GM12878 (cell line): Measurements from ENCODE around the gene NR1H4. TPM values are rescaled to one million over a fixed set of nuclear protein-coding genes. Genes with fewer than 3 reads are reported as not detected.

Experiments used
- ATAC-seq: fragments of 200-7000 bp; cut with Tn5 transposase; 3 replicates; pipeline ENCODE4 v1.9.1; 2020; ENCODE audit warnings: mild to moderate bottlenecking, moderate library complexity
- BruUV-seq: library from RNA; stranded (reverse); fragments of 400-500 nt; replicated peaks from 2 replicates; lab custom pipeline; 2021; lab: Mats Ljungman, UMichigan
- CTCF ChIA-PET: fragments of 300-600 bp; sonication (Branson Sonifier 250); formaldehyde crosslinking; extraction: SDS; loops from one replicate; lab custom pipeline; 2021; ENCODE audit warnings: inconsistent platforms; lab: Yijun Ruan, JAX
- POLR2A ChIA-PET: fragments of 350-600 bp; formaldehyde crosslinking; extraction: SDS; loops from one replicate; lab custom pipeline; 2021; ENCODE audit warnings: inconsistent platforms; lab: Charles Lee
- RAD21 ChIA-PET: fragments of 300-600 bp; sonication (Branson Sonifier 250); formaldehyde crosslinking; loops from one replicate; lab custom pipeline; 2023; ENCODE audit warnings: antibody characterized with exemption; ENCODE audit not compliant: unreplicated experiment; lab: Charles Lee
- SMC1A ChIA-PET: fragments of 300-600 bp; sonication (Branson Sonifier 250); formaldehyde crosslinking; loops from one replicate; lab custom pipeline; 2023; ENCODE audit not compliant: unreplicated experiment, uncharacterized antibody; lab: Charles Lee
- DNase-seq: peaks from one replicate; pipeline ENCODE4 v3.0.0-alpha.2; 2011; ENCODE audit warnings: low read depth, low spot score
- FAIRE-seq: peaks from 3 replicates; lab custom pipeline; 2011; peaks lifted over from hg19 to GRCh38; lab: Jason Lieb, UNC
- H2AFZ ChIP-seq: 2 replicates; pipeline ENCODE4 v1.6.0; 2011; ENCODE audit warnings: low read depth, low read length, control low read depth; ENCODE audit not compliant: control insufficient read depth
- H3K27ac ChIP-seq: 2 replicates; pipeline ENCODE4 v1.5.1; 2011; ENCODE audit warnings: control low read depth; ENCODE audit not compliant: control insufficient read depth, insufficient read depth
- H3K27me3 ChIP-seq, 2 experiments: replicated peaks in 1 of 2; 2 replicates each; pipeline versions ENCODE4 v1.6.0 to v1.6.1; 2011; ENCODE audit warnings: low read length in 1 of 2; ENCODE audit not compliant: control insufficient read depth in 2 of 2, insufficient read depth in 2 of 2
- H3K36me3 ChIP-seq, 2 experiments: 2 replicates each; pipeline ENCODE4 v1.5.1; 2011; ENCODE audit warnings: low read length in 1 of 2; ENCODE audit not compliant: control insufficient read depth in 2 of 2, insufficient read depth in 2 of 2
- H3K4me1 ChIP-seq: 2 replicates; pipeline ENCODE4 v1.6.1; 2011; ENCODE audit warnings: mild to moderate bottlenecking, low read length, moderate library complexity, mixed read lengths; ENCODE audit not compliant: control insufficient read depth, insufficient read depth
- H3K4me2 ChIP-seq: 2 replicates; pipeline ENCODE4 v1.6.0; 2011; ENCODE audit warnings: control low read depth; ENCODE audit not compliant: control insufficient read depth, insufficient read depth
- H3K4me3 ChIP-seq: fragments of 200-600 bp; sonication (generic); 2 replicates; pipeline ENCODE4 v1.5.1; 2016
- H3K79me2 ChIP-seq: 2 replicates; pipeline ENCODE4 v1.6.0; 2011; ENCODE audit warnings: low read length; ENCODE audit not compliant: control insufficient read depth, insufficient read depth
- H3K9ac ChIP-seq: 2 replicates; pipeline ENCODE4 v1.8.0; 2011; ENCODE audit warnings: low read length, control low read depth, mixed read lengths; ENCODE audit not compliant: control insufficient read depth, insufficient read depth
- H3K9me3 ChIP-seq: replicated peaks from 3 replicates; pipeline ENCODE4 v1.5.1; 2011; ENCODE audit warnings: mild to moderate bottlenecking, low read length; ENCODE audit not compliant: control insufficient read depth, insufficient read depth
- H4K20me1 ChIP-seq: 2 replicates; pipeline ENCODE4 v1.6.0; 2011; ENCODE audit not compliant: control insufficient read depth, insufficient read depth
- ATF7 ChIP-seq: fragments of 450-650 bp; IDR thresholded peaks from 2 replicates; pipeline ENCODE4 v1.6.1; 2016; ENCODE audit warnings: low read depth, mild to moderate bottlenecking
- BCL11A ChIP-seq: IDR thresholded peaks from 2 replicates; pipeline ENCODE4 v1.6.1; 2011; ENCODE audit warnings: low read depth, low read length
- CBX3 ChIP-seq: fragments of 200-600 bp; sonication (generic); IDR thresholded peaks from 2 replicates; pipeline ENCODE4 v1.6.1; 2016; ENCODE audit warnings: low read depth, borderline replicate concordance
- CEBPB ChIP-seq, 2 experiments: fragments of 150-350 bp in 1 of 2; IDR thresholded peaks; 2 replicates each; pipeline ENCODE4 v1.6.1; 2012 to 2014; ENCODE audit warnings: low read depth in 2 of 2, low read length in 2 of 2, borderline replicate concordance in 1 of 2, inconsistent platforms in 1 of 2
- GABPA ChIP-seq: IDR thresholded peaks from 2 replicates; pipeline ENCODE4 v1.6.1; 2014; ENCODE audit warnings: antibody characterized with exemption, low read depth, mild to moderate bottlenecking, inconsistent platforms
- MXI1 ChIP-seq: fragments of 150-350 bp; IDR thresholded peaks from 2 replicates; pipeline ENCODE4 v1.6.1; 2011; ENCODE audit warnings: low read depth, mild to moderate bottlenecking, inconsistent platforms, low read length, improper control_type of control experiment
- PAX8 ChIP-seq: fragments of 450-650 bp; IDR thresholded peaks from 2 replicates; pipeline ENCODE4 v1.6.1; 2017; ENCODE audit warnings: mild to moderate bottlenecking, moderate library complexity
- RCOR1 ChIP-seq: conservative IDR thresholded peaks from 2 replicates; pipeline ENCODE4 v1.6.1; 2012; ENCODE audit warnings: low read depth, low read length, improper control_type of control experiment
- RFX5 ChIP-seq: IDR thresholded peaks from 2 replicates; pipeline ENCODE4 v1.6.1; 2011; ENCODE audit warnings: low read depth, low read length, improper control_type of control experiment
- SMAD1 ChIP-seq: fragments of 450-650 bp; IDR thresholded peaks from 2 replicates; pipeline ENCODE4 v1.6.1; 2018; ENCODE audit warnings: mild to moderate bottlenecking, low read depth; ENCODE audit not compliant: partially characterized antibody
- SREBF2 ChIP-seq: IDR thresholded peaks from 2 replicates; pipeline ENCODE4 v1.6.1; 2012; ENCODE audit warnings: mild to moderate bottlenecking, low read length
- WRNIP1 ChIP-seq: IDR thresholded peaks from 2 replicates; pipeline ENCODE4 v1.6.1; 2011; ENCODE audit warnings: low read depth, low read length, improper control_type of control experiment, borderline replicate concordance
- ZBTB4 ChIP-seq: fragments of 450-650 bp; formaldehyde crosslinking; IDR thresholded peaks from 2 replicates; pipeline ENCODE4 v1.4.0; 2022; ENCODE audit warnings: mild to moderate bottlenecking, moderate library complexity
- ZNF274 ChIP-seq: IDR thresholded peaks from one replicate; pipeline ENCODE4 v1.8.0; 2011; ENCODE audit not compliant: insufficient read length, insufficient read depth
- WGBS: methylation state at CpG from one replicate; pipeline ENCODE4 v1.1.6; 2016; ENCODE audit warnings: low lambda C conversion rate; ENCODE audit not compliant: insufficient replicate concordance, insufficient coverage; ENCODE audit errors: missing lambda C conversion rate; 5-methylcytosine and 5-hydroxymethylcytosine counted together
- in situ Hi-C: fragments of 300-500 bp; cut with MboI; formaldehyde crosslinking; loops from 9 replicates; pipeline ENCODE4 v1.14.3; 2018; ENCODE audit warnings: mixed read lengths
- intact Hi-C: fragments of 100-400 bp; cut with micrococcal nuclease; formaldehyde crosslinking; loops from one replicate; pipeline ENCODE4 v1.14.2; 2022; ENCODE audit not compliant: unreplicated experiment
- polyA plus RNA-seq, 11 experiments: library from polyadenylated mRNA; depleted of rRNA in 4 of 11; unstranded in 6 of 11; stranded (reverse) in 5 of 11; fragments of >200 nt; fragmentation: Nextera tagmentation in 4 of 11; fragmentation: Illumina TruSeq in 1 of 11; extraction: Ambion mirVana in 4 of 11; extraction: Trizol in 1 of 11; gene quantifications; 1 replicate in 1 of 11; 2 replicates in 10 of 11; pipeline versions ENCODE4 v1.2.1 to v1.2.3, GENCODE V29; 2011 to 2016; ENCODE audit warnings: inconsistent platforms in 2 of 11, missing spikeins in 2 of 11, low read depth in 1 of 11
- total RNA-seq, 4 experiments: library from RNA; depleted of rRNA in 3 of 4; stranded (reverse); fragments of >200 nt in 3 of 4; fragmentation: Illumina TruSeq in 1 of 4; extraction: Trizol in 1 of 4; gene quantifications; 2 replicates each; pipeline versions ENCODE4 v1.2.1 to v1.2.3, GENCODE V29; 2013 to 2021

The NR1H4 gene
- total and polyA plus RNA-seq, 10 of the 15 experiments (the other 5 are each of a cell fraction or from before 2014, with no cell fraction given) = 0.04 TPM; not detected in 9

GRCh38 chr12:100460702-100461101 is 13.0 kb upstream of the NR1H4 start:
- WGBS = 17% methylated on average over 3 of the region's 3 CpGs
- H3K4me2 ChIP-seq = no peak overlapping the region
- FAIRE-seq = no peak
- no TSS peak for BruUV-seq
- no peaks in the 10 kb centered on the region for H3K27me3 ChIP-seq
- H4K20me1 ChIP-seq = no peaks in the 10 kb centered on the region
- H3K9me3 ChIP-seq = no peaks in the 10 kb centered on the region
- no peaks in the 10 kb centered on the region for H3K36me3 ChIP-seq
- no peak overlapping the region for H3K27ac ChIP-seq
- no peak for ATAC-seq
- H3K4me3 ChIP-seq = no peak overlapping the region
- intact Hi-C loops = no loop called here
- no peaks in the 10 kb centered on the region for H3K4me1 ChIP-seq
- H2AFZ ChIP-seq = no peak overlapping the region
- ChIA-PET RAD21 (no interaction called here), SMC1A (no interaction called here), CTCF (interaction anchor here (0.8 kb wide), 1 partner anchor 211 kb away, joined by 3 read pairs; no protein-coding TSS in a partner anchor), POLR2A (no interaction called here)
- no peak overlapping the region for H3K9ac ChIP-seq
- in situ Hi-C loops = no loop called here
- H3K79me2 ChIP-seq = no peaks in the 10 kb centered on the region
- TF ChIP-seq PAX8 (no peak), CBX3 (no peak), SMAD1 (no peak), CEBPB (IDR thresholded peaks at IDR 0.05; ENCODE audit: borderline replicate concordance in 1 of 2, low read depth in 2 of 2, low read length in 2 of 2) (no peak), ZBTB4 (CRISPR knock-in tag) (no peak), ZNF274 (no peak), SREBF2 (no peak), GABPA (no peak), RFX5 (no peak), MXI1 (no peak), RCOR1 (no peak), WRNIP1 (no peak), BCL11A (no peak), ATF7 (no peak)
- no peak for DNase-seq
